Body of pancreas (tissue), 4 donors: ENCODE results near the gene PHKA2. TPM values are rescaled to one million over a fixed set of nuclear protein-coding genes. Genes with fewer than 3 reads are reported as not detected.

Experiments used
- ATAC-seq: fragments of 150-250 bp; one replicate; pipeline ENCODE4 v1.9.1; 2016
- DNase-seq, 4 donors: peaks; one replicate each; pipeline ENCODE4 v3.0.0-alpha.2; 2019
- H3K27ac ChIP-seq, 4 donors: fragments of 200-600 bp; sonication (generic); 1 replicate in 3 of 4; 2 replicates in 1 of 4; pipeline versions ENCODE4 v1.5.1 to v1.6.1; 2016 to 2019; ENCODE audit warnings: mild to moderate bottlenecking in 1 of 4, mixed read lengths in 1 of 4, moderate library complexity in 1 of 4
- H3K27me3 ChIP-seq, 2 donors: fragments of 200-600 bp; sonication (generic); one replicate each; pipeline ENCODE4 v1.6.0; 2016; ENCODE audit warnings: mild to moderate bottlenecking in 1 of 2
- H3K36me3 ChIP-seq, 2 donors: fragments of 200-600 bp; sonication (generic); replicated peaks in 1 of 2; 2 replicates each; pipeline ENCODE4 v1.5.1; 2016; ENCODE audit warnings: low read depth in 2 of 2; ENCODE audit not compliant: insufficient read depth in 1 of 2
- H3K4me1 ChIP-seq: fragments of 200-600 bp; sonication (generic); one replicate; pipeline ENCODE4 v1.6.0; 2016
- H3K4me3 ChIP-seq, 2 donors: fragments of 200-600 bp; sonication (generic); 1 replicate in 1 of 2; 2 replicates in 1 of 2; pipeline ENCODE4 v1.5.1; 2016 to 2019
- H3K9me3 ChIP-seq, 3 donors: fragments of 200-600 bp; sonication (generic); 1 replicate in 2 of 3; 2 replicates in 1 of 3; pipeline ENCODE4 v1.5.1; 2016
- POLR2A ChIP-seq, 3 donors: fragments of 450-650 bp; IDR thresholded peaks; one replicate each; pipeline ENCODE4 v1.6.1; 2016; ENCODE audit warnings: antibody characterized with exemption in 3 of 3, mild to moderate bottlenecking in 2 of 3
- WGBS, 2 donors: methylation state at CpG; one replicate each; pipeline ENCODE4 v1.1.5; 2017; 5-methylcytosine and 5-hydroxymethylcytosine counted together
- intact Hi-C: fragments of 100-400 bp; cut with DNase I; formaldehyde crosslinking; loops from one replicate; pipeline ENCODE4 v1.15.1; 2023
- total RNA-seq, 2 donors: library from RNA; depleted of rRNA; stranded (reverse); fragments of >200 nt; gene quantifications; one replicate each; pipeline ENCODE4 v1.1.0, GENCODE V29; 2016
- TF ChIP-seq, protein P1 (sequence below), 7 experiments: fragments of 450-650 bp in 4 of 7; fragments of 200-600 bp in 3 of 7; sonication (generic) in 3 of 7; IDR thresholded peaks; one replicate each; pipeline ENCODE4 v1.5.1; 2016 to 2019; ENCODE audit warnings: antibody characterized with exemption in 7 of 7

The PHKA2 gene
- total RNA-seq, 2 donors from 2014 or later = 21.0 to 37.6 TPM

DNA sequence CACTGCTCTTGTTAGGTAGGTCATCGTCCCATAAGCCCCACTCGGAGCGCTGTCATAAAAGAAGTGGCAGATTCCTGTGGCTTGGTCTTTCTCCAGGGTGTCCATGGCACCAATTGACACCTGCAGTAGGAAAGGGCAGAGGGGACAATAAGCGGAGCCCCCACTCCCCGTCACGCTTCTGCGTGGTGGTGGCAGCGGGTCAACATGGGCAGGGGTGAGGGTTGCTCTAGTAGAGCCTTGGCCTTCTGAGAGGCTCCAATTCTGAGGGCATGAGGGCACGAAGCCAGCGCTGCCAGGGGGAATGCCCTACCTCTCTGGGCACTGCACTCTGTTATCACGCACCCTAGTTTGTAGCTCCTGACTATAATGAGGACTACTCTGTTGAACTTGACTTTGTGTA lies 90.4 kb downstream of the PHKA2 start:
- no peak for ATAC-seq
- intact Hi-C loops = loop anchor here (10.0 kb wide), 1 partner anchor 489 kb away; no protein-coding TSS in a partner anchor
- H3K4me1 ChIP-seq = no peaks in the 10 kb centered on the region
- TF ChIP-seq, protein P1, sequence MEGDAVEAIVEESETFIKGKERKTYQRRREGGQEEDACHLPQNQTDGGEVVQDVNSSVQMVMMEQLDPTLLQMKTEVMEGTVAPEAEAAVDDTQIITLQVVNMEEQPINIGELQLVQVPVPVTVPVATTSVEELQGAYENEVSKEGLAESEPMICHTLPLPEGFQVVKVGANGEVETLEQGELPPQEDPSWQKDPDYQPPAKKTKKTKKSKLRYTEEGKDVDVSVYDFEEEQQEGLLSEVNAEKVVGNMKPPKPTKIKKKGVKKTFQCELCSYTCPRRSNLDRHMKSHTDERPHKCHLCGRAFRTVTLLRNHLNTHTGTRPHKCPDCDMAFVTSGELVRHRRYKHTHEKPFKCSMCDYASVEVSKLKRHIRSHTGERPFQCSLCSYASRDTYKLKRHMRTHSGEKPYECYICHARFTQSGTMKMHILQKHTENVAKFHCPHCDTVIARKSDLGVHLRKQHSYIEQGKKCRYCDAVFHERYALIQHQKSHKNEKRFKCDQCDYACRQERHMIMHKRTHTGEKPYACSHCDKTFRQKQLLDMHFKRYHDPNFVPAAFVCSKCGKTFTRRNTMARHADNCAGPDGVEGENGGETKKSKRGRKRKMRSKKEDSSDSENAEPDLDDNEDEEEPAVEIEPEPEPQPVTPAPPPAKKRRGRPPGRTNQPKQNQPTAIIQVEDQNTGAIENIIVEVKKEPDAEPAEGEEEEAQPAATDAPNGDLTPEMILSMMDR (IDR thresholded peaks at IDR 0.05) = no peak
- TF ChIP-seq POLR2A (IDR thresholded peaks at IDR 0.05) = no peak
- no peak overlapping the region for H3K4me3 ChIP-seq
- no peak for DNase-seq
- WGBS, 2 donors = 95 to 98% methylated on average over 7 to 8 of the region's 11 CpGs
- H3K27ac ChIP-seq = no peak overlapping the region
- H3K36me3 ChIP-seq = no peaks in the 10 kb centered on the region
- H3K9me3 ChIP-seq = no peaks in the 10 kb centered on the region
- no peaks in the 10 kb centered on the region for H3K27me3 ChIP-seq

DNA sequence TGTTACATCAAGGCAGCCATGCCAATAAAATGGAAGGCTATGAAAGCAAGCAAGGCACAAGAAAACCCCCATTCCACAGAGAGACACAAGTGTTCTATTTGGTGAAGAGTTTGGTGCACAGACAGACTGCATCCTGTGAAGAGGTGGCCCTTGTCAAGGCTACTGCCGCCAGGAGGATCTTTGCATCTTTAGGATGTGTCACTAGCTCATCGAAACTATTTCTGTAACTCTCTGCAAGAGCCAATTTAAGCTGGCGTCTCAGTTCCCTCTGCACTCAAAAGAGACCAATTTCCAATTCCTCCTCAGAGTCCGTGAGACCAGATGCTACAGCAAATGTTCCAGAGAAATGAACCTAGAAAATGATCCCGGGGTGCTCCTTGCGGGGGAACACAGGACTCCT lies 91.0 kb downstream of the PHKA2 start:
- no peak overlapping the region for H3K27ac ChIP-seq
- H3K36me3 ChIP-seq = no peaks in the 10 kb centered on the region
- H3K4me1 ChIP-seq = no peaks in the 10 kb centered on the region
- DNase-seq (no peak), ATAC-seq (no peak)
- no peak overlapping the region for H3K4me3 ChIP-seq
- H3K9me3 ChIP-seq = no peaks in the 10 kb centered on the region
- H3K27me3 ChIP-seq = no peaks in the 10 kb centered on the region
- intact Hi-C loops = loop anchor here (10.0 kb wide), 1 partner anchor 488 kb away; no protein-coding TSS in a partner anchor
- no peak for TF ChIP-seq POLR2A (IDR thresholded peaks at IDR 0.05)
- TF ChIP-seq, protein P1 (IDR thresholded peaks at IDR 0.05) = no peak
- 98 to 100% methylated on average over 3 to 6 of the region's 6 CpGs for WGBS, 2 donors

DNA sequence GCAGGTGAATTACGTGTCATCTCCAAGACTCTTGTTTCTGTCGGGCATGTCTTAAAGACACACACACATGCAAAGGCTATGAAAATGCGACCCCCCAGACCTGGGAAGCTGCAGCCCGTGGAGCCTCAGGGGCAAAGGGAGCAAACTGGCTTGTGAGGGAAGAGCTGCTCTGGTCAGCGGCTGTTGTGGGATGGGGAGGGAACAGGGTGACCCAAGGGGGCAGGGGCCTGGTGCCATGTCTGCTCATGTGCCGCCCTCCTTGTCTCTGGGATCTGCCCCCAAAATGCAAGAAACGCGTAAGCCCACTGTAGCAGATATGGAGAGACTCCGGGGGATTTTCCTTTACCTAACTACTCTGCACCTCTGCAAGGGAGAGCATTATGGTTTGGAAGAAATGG lies 92.4 kb downstream of the PHKA2 start:
- H3K4me3 ChIP-seq = no peak overlapping the region
- TF ChIP-seq, protein P1 (IDR thresholded peaks at IDR 0.05) = no peak
- no peak for TF ChIP-seq POLR2A (IDR thresholded peaks at IDR 0.05)
- no peak for ATAC-seq
- no peak for DNase-seq
- no peaks in the 10 kb centered on the region for H3K9me3 ChIP-seq
- intact Hi-C loops = loop anchor here (10.0 kb wide), 1 partner anchor 487 kb away; no protein-coding TSS in a partner anchor
- H3K36me3 ChIP-seq = no peaks in the 10 kb centered on the region
- WGBS, 2 donors = 60 to 92% methylated on average over 1 to 7 of the region's 9 CpGs
- H3K27me3 ChIP-seq = no peaks in the 10 kb centered on the region
- H3K27ac ChIP-seq = no peak overlapping the region
- H3K4me1 ChIP-seq = peaks cover 11% of the 10 kb centered on the region

DNA sequence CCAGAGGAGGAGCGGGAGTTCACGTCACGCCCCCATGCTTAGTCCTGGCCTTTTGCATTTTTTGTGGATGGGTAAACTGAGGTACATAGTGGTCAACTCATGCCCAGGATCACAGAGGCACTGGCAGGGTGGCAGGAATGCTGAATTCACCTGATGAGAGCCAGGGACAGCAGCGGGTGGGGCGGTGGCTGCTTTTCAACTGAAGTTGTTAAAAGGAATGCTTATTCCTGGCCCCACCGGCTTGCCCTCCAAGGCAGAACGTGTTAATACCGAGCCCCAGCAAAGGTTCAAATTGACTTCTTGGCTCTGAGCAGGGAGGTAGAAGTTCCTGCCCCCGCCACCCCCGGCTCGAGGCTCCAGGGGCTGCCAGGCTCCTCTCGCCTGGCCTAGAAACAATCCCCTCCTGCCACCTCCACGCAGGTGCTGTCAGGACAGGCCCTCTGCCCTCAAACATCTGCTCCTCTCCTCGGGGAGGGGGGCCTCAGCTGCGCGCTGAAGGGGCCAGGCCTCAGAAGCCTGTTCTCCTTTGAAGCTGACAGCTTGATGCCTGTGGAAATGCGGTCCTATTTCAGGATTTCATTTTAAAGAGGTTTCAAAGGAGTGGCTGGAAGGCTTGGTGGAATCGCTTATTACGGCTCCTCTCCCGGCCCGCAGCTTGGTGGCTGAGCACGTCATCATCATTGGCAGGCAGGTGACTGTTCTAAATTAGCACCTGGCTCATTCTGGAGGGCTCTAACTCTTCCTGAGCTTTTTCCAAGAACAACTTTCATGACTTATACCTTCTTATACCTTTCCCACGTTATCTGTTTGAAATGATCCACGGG lies 93.0 kb downstream of the PHKA2 start:
- DNase-seq = no peak
- intact Hi-C loops = loop anchor here (10.0 kb wide), 1 partner anchor 486 kb away; no protein-coding TSS in a partner anchor

More for the DNA sequence above, 93.0 kb downstream of the PHKA2 start:
- Histone ChIP-seq H3K27ac (no peak overlapping the region), H3K4me3 (no peak overlapping the region), H3K27me3 (no peaks in the 10 kb centered on the region), H3K36me3 (no peaks in the 10 kb centered on the region), H3K9me3 (no peaks in the 10 kb centered on the region), H3K4me1 (peaks cover 15% of the 10 kb centered on the region)
- 88 to 90% methylated on average over 8 to 14 of the region's 24 CpGs for WGBS, 2 donors
- ATAC-seq = no peak
- no peak for TF ChIP-seq POLR2A (IDR thresholded peaks at IDR 0.05)
- TF ChIP-seq, protein P1 (IDR thresholded peaks at IDR 0.05) = no peak
